GM12878 (cell line): ENCODE results near the gene ALG2. TPM values are rescaled to one million over a fixed set of nuclear protein-coding genes. Genes with fewer than 3 reads are reported as not detected.

Experiments used
- ATF3 ChIP-seq: IDR thresholded peaks from 2 replicates; pipeline ENCODE4 v1.6.1; 2011; ENCODE audit warnings: low read depth, mild to moderate bottlenecking, low read length, moderate library complexity, borderline replicate concordance; ENCODE audit errors: extremely low read depth
- BCLAF1 ChIP-seq: fragments of 450-650 bp; IDR thresholded peaks from 2 replicates; pipeline ENCODE4 v1.6.1; 2017; ENCODE audit warnings: antibody characterized with exemption, mild to moderate bottlenecking, moderate library complexity
- CBFB ChIP-seq: IDR thresholded peaks from 2 replicates; pipeline ENCODE4 v1.6.1; 2016; ENCODE audit warnings: antibody characterized with exemption, low read depth
- CEBPZ ChIP-seq: fragments of 150-350 bp; IDR thresholded peaks from 2 replicates; pipeline ENCODE4 v1.6.1; 2016; ENCODE audit warnings: low read depth, low read length
- EED ChIP-seq: sonication (generic); IDR thresholded peaks from 2 replicates; pipeline ENCODE4 v1.6.1; 2016; ENCODE audit warnings: antibody characterized with exemption, low read depth
- GABPA ChIP-seq: IDR thresholded peaks from 2 replicates; pipeline ENCODE4 v1.6.1; 2014; ENCODE audit warnings: antibody characterized with exemption, low read depth, mild to moderate bottlenecking, inconsistent platforms
- HDGF ChIP-seq: fragments of 450-650 bp; IDR thresholded peaks from 2 replicates; pipeline ENCODE4 v1.6.1; 2016; ENCODE audit warnings: antibody characterized with exemption
- LARP7 ChIP-seq: fragments of 450-650 bp; IDR thresholded peaks from 2 replicates; pipeline ENCODE4 v1.6.1; 2017; ENCODE audit warnings: mild to moderate bottlenecking
- MYC ChIP-seq: IDR thresholded peaks from 2 replicates; pipeline ENCODE4 v1.6.1; 2011; ENCODE audit warnings: mild to moderate bottlenecking, low read length, moderate library complexity, inconsistent platforms; ENCODE audit not compliant: insufficient read depth, insufficient replicate concordance, insufficient read length, severe bottlenecking
- NBN ChIP-seq: fragments of 450-650 bp; IDR thresholded peaks from 2 replicates; pipeline ENCODE4 v1.6.1; 2016
- NRF1 ChIP-seq: conservative IDR thresholded peaks from 2 replicates; pipeline ENCODE4 v1.6.1; 2011; ENCODE audit warnings: mild to moderate bottlenecking, low read depth, low read length, improper control_type of control experiment
- RFX5 ChIP-seq: IDR thresholded peaks from 2 replicates; pipeline ENCODE4 v1.6.1; 2011; ENCODE audit warnings: low read depth, low read length, improper control_type of control experiment
- SKIL ChIP-seq: fragments of 450-650 bp; IDR thresholded peaks from 2 replicates; pipeline ENCODE4 v1.6.1; 2017; ENCODE audit warnings: mild to moderate bottlenecking, low read depth, inconsistent platforms; ENCODE audit not compliant: poor library complexity, severe bottlenecking
- SMAD5 ChIP-seq: IDR thresholded peaks from 2 replicates; pipeline ENCODE4 v1.6.1; 2016; ENCODE audit warnings: antibody characterized with exemption, low read depth
- SMARCA5 ChIP-seq: fragments of 450-650 bp; IDR thresholded peaks from 2 replicates; pipeline ENCODE4 v1.6.1; 2017; ENCODE audit warnings: mild to moderate bottlenecking
- SREBF1 ChIP-seq: IDR thresholded peaks from 2 replicates; pipeline ENCODE4 v1.6.1; 2012; ENCODE audit warnings: mild to moderate bottlenecking, low read length
- WRNIP1 ChIP-seq: IDR thresholded peaks from 2 replicates; pipeline ENCODE4 v1.6.1; 2011; ENCODE audit warnings: low read depth, low read length, improper control_type of control experiment, borderline replicate concordance
- YBX1 ChIP-seq: fragments of 450-650 bp; IDR thresholded peaks from 2 replicates; pipeline ENCODE4 v1.6.1; 2016; ENCODE audit warnings: antibody characterized with exemption
- YY1 ChIP-seq: IDR thresholded peaks from 2 replicates; pipeline ENCODE4 v1.6.1; 2011; ENCODE audit warnings: low read depth, mild to moderate bottlenecking, low read length
- ZNF207 ChIP-seq: fragments of 450-650 bp; IDR thresholded peaks from 2 replicates; pipeline ENCODE4 v1.6.1; 2014; ENCODE audit warnings: antibody characterized with exemption, mild to moderate bottlenecking, borderline replicate concordance
- ZNF384 ChIP-seq: IDR thresholded peaks from 2 replicates; pipeline ENCODE4 v1.6.1; 2012; ENCODE audit warnings: low read depth, mild to moderate bottlenecking, low read length, improper control_type of control experiment, borderline replicate concordance
- ZNF622 ChIP-seq: fragments of 450-650 bp; IDR thresholded peaks from 2 replicates; pipeline ENCODE4 v1.6.1; 2017; ENCODE audit warnings: mild to moderate bottlenecking, inconsistent platforms
- polyA plus RNA-seq, 11 experiments: library from polyadenylated mRNA; depleted of rRNA in 4 of 11; unstranded in 6 of 11; stranded (reverse) in 5 of 11; fragments of >200 nt; fragmentation: Nextera tagmentation in 4 of 11; fragmentation: Illumina TruSeq in 1 of 11; extraction: Ambion mirVana in 4 of 11; extraction: Trizol in 1 of 11; gene quantifications; 1 replicate in 1 of 11; 2 replicates in 10 of 11; pipeline versions ENCODE4 v1.2.1 to v1.2.3, GENCODE V29; 2011 to 2016; ENCODE audit warnings: inconsistent platforms in 2 of 11, missing spikeins in 2 of 11, low read depth in 1 of 11
- total RNA-seq, 4 experiments: library from RNA; depleted of rRNA in 3 of 4; stranded (reverse); fragments of >200 nt in 3 of 4; fragmentation: Illumina TruSeq in 1 of 4; extraction: Trizol in 1 of 4; gene quantifications; 2 replicates each; pipeline versions ENCODE4 v1.2.1 to v1.2.3, GENCODE V29; 2013 to 2021

ALG2 gene
- total and polyA plus RNA-seq, 10 of the 15 experiments (the other 5 are each of a cell fraction or from before 2014, with no cell fraction given), result 8.8 to 52.5 (median 38.6) TPM

- TF ChIP-seq SKIL, result peak; percentile 91
- TF ChIP-seq NRF1, result peak; percentile 64
- TF ChIP-seq EED, result no peak
- TF ChIP-seq HDGF, result no peak
- TF ChIP-seq CBFB, result peak; percentile 88
- TF ChIP-seq SMAD5, result peak; percentile 88
- no peak for TF ChIP-seq ZNF384
- no peak for TF ChIP-seq YBX1
- no peak for TF ChIP-seq WRNIP1
- peak; percentile 98; the same call in 1 of the 2 replicates for TF ChIP-seq ZNF207
- TF ChIP-seq RFX5, result no peak
- peak; percentile 88 for TF ChIP-seq LARP7
- TF ChIP-seq SREBF1, result no peak
- TF ChIP-seq SMARCA5, result peak; percentile 91
- TF ChIP-seq BCLAF1, result no peak
- TF ChIP-seq CEBPZ, result no peak
- TF ChIP-seq YY1, result peak; percentile 89
- TF ChIP-seq NBN, result peak; percentile 87
- no peak for TF ChIP-seq ZNF622
- TF ChIP-seq GABPA, result no peak
- TF ChIP-seq MYC, result peak; percentile 90
- TF ChIP-seq ATF3, result no peak
These were observed at the start of gene ALG2, which contains the start of gene SEC61B (continued) for GRCh38 chr9:99221621-99222415.
